ENCODE data around the gene WDR1. TPM values are rescaled to one million over a fixed set of nuclear protein-coding genes. Genes with fewer than 3 reads are reported as not detected.

Gene WDR1
- total RNA-seq (2022; extraction: Qiagen RNA extraction; ENCODE audit: low read depth): 184 to 221 TPM (median 209 TPM) in 5 replicates

GRCh38 chr4:10116569-10117358 is at the start of gene WDR1:
Gene WDR1, minus strand, starts transcription at chr4:10116799. Its CDS starts 133 bp downstream, at chr4:10116666.

Other genes with a start within 250 kb of the WDR1 start
- 0.13 to 1.0 TPM (median 0.53 TPM) in 5 replicates for gene SLC2A9, start 95.3 kb downstream of the WDR1 start, total RNA-seq (2022; extraction: Qiagen RNA extraction; ENCODE audit: low read depth)

Measured in A549 treated with GW870086 at 1 μM for 4 hours (cell line).